ENCODE data around the gene SLC1A6.
"Not testable (repeated sequence)": the region's sequence is repeated elsewhere in the genome, so short reads cannot be mapped to it uniquely, and the experiment has no call there.

Gene SLC1A6

DNA sequence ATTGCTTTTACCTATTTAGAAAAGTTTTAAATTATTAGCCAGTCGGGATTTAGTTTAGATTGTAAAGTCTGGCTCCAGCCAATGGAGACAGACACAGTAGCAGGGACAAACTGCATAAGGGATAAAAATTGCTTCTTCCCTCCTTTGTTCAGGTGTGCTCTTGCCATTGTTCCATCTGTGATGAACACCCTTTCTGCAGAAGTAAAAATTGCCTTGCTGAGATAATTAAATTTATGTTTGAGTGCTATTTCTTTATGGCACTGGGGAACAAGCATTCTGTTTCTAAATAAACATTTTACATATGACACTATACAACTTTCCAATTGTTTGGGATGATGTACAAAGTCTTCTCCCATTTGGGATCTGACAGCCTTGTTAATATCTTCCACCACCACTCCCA is 20.4 kb downstream of the SLC1A6 start:
- 100% methylated on average over 1 of the region's 1 CpG for WGBS (ENCODE audit: insufficient coverage)
- POLR2A ChIA-PET, result no interaction called here

DNA sequence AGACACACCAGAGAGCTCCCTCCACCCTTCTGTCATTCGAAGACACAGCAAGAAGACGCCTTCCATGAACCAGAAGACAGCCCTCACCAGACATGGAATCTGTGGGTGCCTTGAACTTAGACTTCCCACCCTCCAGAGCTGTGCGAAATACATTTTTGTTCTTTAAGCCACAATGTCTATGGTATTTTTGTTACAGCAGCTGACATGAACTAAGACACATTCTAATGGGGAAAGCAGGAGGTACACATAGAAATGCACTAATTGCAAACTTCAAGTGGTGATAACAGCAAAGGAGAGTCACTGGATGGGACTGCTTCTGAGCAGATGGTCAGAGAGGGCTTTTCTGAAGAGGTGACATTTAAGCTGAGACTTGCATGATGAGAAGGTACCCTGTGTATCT is 22.2 kb downstream of the SLC1A6 start:
- POLR2A ChIA-PET, result no interaction called here
- no peak overlapping the region for H3K27ac ChIP-seq (ENCODE audit: insufficient read depth in 1 of 2, low read depth in 1 of 2, low read length in 2 of 2, poor library complexity in 1 of 2, severe bottlenecking in 2 of 2)

More for the DNA sequence above, 20.4 kb downstream of the SLC1A6 start:
- H3K36me3 ChIP-seq (ENCODE audit: control insufficient read depth in 4 of 4, insufficient read depth in 4 of 4, low read length in 3 of 4), result peaks cover 0 to 36% (median 5%) of the 10 kb centered on the region in 4 experiments
- no peaks in the 10 kb centered on the region for H3K27me3 ChIP-seq (replicated peaks in 2 of 5; ENCODE audit: control insufficient read depth in 4 of 5, insufficient read depth in 5 of 5, low read length in 4 of 5)
- DNase-seq, result peak in 1 of 3 donors; percentile 10
- H3K4me1 ChIP-seq (ENCODE audit: control extremely low read depth in 1 of 4, control insufficient read depth in 4 of 4, insufficient read depth in 4 of 4, low read length in 3 of 4), result no peaks in the 10 kb centered on the region
- H3K4me3 ChIP-seq (ENCODE audit: control insufficient read depth in 1 of 7, extremely low read depth in 1 of 7, insufficient read depth in 4 of 7, low read depth in 2 of 7, low read length in 6 of 7), result no peak overlapping the region
- CTCF ChIA-PET, result interaction anchor here (1.0 kb wide), 1 partner anchor 12 kb away, joined by 3 read pairs; no protein-coding TSS in a partner anchor
- H3K9me3 ChIP-seq (ENCODE audit: control extremely low read depth in 1 of 5, control insufficient read depth in 4 of 5, insufficient read depth in 2 of 5, low read depth in 1 of 5, low read length in 4 of 5), result peaks cover 3 to 49% (median 15%) of the 10 kb centered on the region in 5 experiments
- no peak overlapping the region for H3K27ac ChIP-seq (ENCODE audit: insufficient read depth in 1 of 2, low read depth in 1 of 2, low read length in 2 of 2, poor library complexity in 1 of 2, severe bottlenecking in 2 of 2)

DNA sequence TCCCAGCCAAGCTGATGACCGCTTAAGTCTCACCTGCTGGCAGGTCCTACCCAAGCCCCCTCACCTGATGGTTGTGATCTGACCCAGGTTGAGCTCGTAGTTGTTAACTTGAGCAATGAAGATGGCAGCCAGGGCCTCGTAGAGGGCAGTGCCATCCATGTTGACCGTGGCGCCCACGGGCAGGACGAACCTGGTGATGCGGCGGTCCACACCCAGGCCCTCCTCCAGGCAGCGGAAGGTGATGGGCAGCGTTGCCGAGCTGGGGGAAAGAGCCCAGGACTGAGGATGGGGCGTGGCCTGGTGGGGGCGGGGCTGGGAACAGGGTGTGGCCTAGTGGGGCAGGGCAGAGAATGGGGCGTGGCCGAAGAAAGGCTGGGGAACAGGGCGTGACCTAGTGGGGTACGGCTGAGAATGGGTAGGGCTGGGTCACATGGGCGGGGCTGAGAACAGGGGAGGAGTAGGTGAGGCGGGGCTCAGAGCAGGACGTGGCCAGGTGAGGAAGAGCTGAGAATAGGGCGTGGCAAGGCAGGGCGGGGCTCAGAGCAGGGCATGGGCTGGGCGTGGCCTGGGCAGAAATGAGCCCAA is 25.5 kb downstream of the SLC1A6 start:
- Histone ChIP-seq H3K36me3 (ENCODE audit: control insufficient read depth in 4 of 4, insufficient read depth in 4 of 4, low read length in 3 of 4) (peaks cover 0 to 5% (median 1%) of the 10 kb centered on the region in 4 experiments), H3K4me3 (ENCODE audit: control insufficient read depth in 1 of 7, extremely low read depth in 1 of 7, insufficient read depth in 4 of 7, low read depth in 2 of 7, low read length in 6 of 7) (no peak overlapping the region), H3K27ac (ENCODE audit: insufficient read depth in 1 of 2, low read depth in 1 of 2, low read length in 2 of 2, poor library complexity in 1 of 2, severe bottlenecking in 2 of 2) (no peak overlapping the region), H3K27me3 (replicated peaks in 2 of 5; ENCODE audit: control insufficient read depth in 4 of 5, insufficient read depth in 5 of 5, low read length in 4 of 5) (no peaks in the 10 kb centered on the region), H3K9me3 (ENCODE audit: control extremely low read depth in 1 of 5, control insufficient read depth in 4 of 5, insufficient read depth in 2 of 5, low read depth in 1 of 5, low read length in 4 of 5) (peaks cover 1 to 21% (median 9%) of the 10 kb centered on the region in 5 experiments), H3K4me1 (ENCODE audit: control extremely low read depth in 1 of 4, control insufficient read depth in 4 of 4, insufficient read depth in 4 of 4, low read length in 3 of 4) (no peaks in the 10 kb centered on the region)
- 90% methylated on average over 23 of the region's 24 CpGs for WGBS (ENCODE audit: insufficient coverage)
- DNase-seq, result no peak
- CTCF ChIA-PET, result interaction anchor here (1.5 kb wide), 1 partner anchor 10 kb away, joined by 4 read pairs; no protein-coding TSS in a partner anchor
- POLR2A ChIA-PET, result interaction anchor here (0.6 kb wide), 1 partner anchor 29 kb away, joined by 3 read pairs; no protein-coding TSS in a partner anchor

More for the DNA sequence above, 22.2 kb downstream of the SLC1A6 start:
- H3K36me3 ChIP-seq (ENCODE audit: control insufficient read depth in 4 of 4, insufficient read depth in 4 of 4, low read length in 3 of 4), result peaks cover 0 to 32% (median 5%) of the 10 kb centered on the region in 4 experiments
- H3K4me3 ChIP-seq (ENCODE audit: control insufficient read depth in 1 of 7, extremely low read depth in 1 of 7, insufficient read depth in 4 of 7, low read depth in 2 of 7, low read length in 6 of 7), result no peak overlapping the region
- DNase-seq, result no peak
- H3K9me3 ChIP-seq (ENCODE audit: control extremely low read depth in 1 of 5, control insufficient read depth in 4 of 5, insufficient read depth in 2 of 5, low read depth in 1 of 5, low read length in 4 of 5), result peaks cover 3 to 49% (median 15%) of the 10 kb centered on the region in 5 experiments
- WGBS (ENCODE audit: insufficient coverage), result 96% methylated on average over 3 of the region's 3 CpGs
- H3K27me3 ChIP-seq (replicated peaks in 2 of 5; ENCODE audit: control insufficient read depth in 4 of 5, insufficient read depth in 5 of 5, low read length in 4 of 5), result no peaks in the 10 kb centered on the region
- CTCF ChIA-PET, result interaction anchor here (1.0 kb wide), 1 partner anchor 9 kb away, joined by 3 read pairs; no protein-coding TSS in a partner anchor
- no peaks in the 10 kb centered on the region for H3K4me1 ChIP-seq (ENCODE audit: control extremely low read depth in 1 of 4, control insufficient read depth in 4 of 4, insufficient read depth in 4 of 4, low read length in 3 of 4)

DNA sequence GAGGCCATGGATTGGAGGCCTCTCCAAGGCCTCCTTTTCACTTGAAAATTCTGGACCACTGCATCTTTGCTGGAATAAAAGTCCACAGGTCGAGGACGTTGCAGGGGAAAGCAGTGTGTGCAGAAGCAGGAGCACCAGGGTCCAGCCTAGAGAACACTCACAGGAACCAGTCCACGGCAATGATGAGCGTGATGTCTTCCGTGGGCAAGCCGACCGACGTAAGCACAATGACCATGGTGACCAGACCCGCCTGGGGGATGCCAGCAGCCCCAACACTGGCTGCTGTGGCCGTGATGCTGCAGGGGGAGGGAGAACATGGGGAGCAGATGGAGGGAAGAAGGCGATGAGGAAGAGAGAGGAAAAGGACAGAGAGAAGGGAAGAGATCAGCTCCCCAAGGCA is 26.9 kb downstream of the SLC1A6 start:
- Histone ChIP-seq H3K9me3 (ENCODE audit: control extremely low read depth in 1 of 5, control insufficient read depth in 4 of 5, insufficient read depth in 2 of 5, low read depth in 1 of 5, low read length in 4 of 5) (peaks cover 0 to 10% (median 4%) of the 10 kb centered on the region in 5 experiments), H3K27me3 (replicated peaks in 2 of 5; ENCODE audit: control insufficient read depth in 4 of 5, insufficient read depth in 5 of 5, low read length in 4 of 5) (no peaks in the 10 kb centered on the region), H3K4me3 (ENCODE audit: control insufficient read depth in 1 of 7, extremely low read depth in 1 of 7, insufficient read depth in 4 of 7, low read depth in 2 of 7, low read length in 6 of 7) (no peak overlapping the region), H3K4me1 (ENCODE audit: control extremely low read depth in 1 of 4, control insufficient read depth in 4 of 4, insufficient read depth in 4 of 4, low read length in 3 of 4) (no peaks in the 10 kb centered on the region), H3K27ac (ENCODE audit: insufficient read depth in 1 of 2, low read depth in 1 of 2, low read length in 2 of 2, poor library complexity in 1 of 2, severe bottlenecking in 2 of 2) (no peak overlapping the region), H3K36me3 (ENCODE audit: control insufficient read depth in 4 of 4, insufficient read depth in 4 of 4, low read length in 3 of 4) (no peaks in the 10 kb centered on the region)
- whole genome bisulfite sequencing (ENCODE audit: insufficient coverage), result 94% methylated on average over 9 of the region's 11 CpGs
- DNase-seq, result no peak
- POLR2A ChIA-PET, result no interaction called here
- CTCF ChIA-PET, result interaction anchor here (1.5 kb wide), 1 partner anchor 8 kb away, joined by 4 read pairs; no protein-coding TSS in a partner anchor

DNA sequence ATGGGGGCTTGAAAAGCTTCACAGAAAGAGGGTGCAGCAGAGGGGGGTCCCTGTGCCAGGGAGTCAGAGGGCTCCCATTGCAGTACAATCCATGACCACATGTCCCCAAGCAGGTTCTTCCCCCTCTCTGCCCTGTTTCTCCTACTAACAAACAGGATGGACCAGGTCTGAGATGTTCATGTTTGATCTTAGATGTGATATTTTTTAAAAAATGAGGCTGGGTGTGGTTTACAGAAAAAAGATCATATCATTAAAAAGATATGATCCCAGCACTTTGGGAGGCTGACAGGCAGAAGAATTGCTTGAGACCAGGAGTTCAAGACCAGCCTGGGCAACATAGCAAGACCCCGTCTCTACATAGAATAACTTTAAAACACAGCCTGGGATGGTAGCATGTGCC is 29.2 kb downstream of the SLC1A6 start:
- ChIA-PET POLR2A (interaction anchor here (0.6 kb wide), 1 partner anchor 163 kb away, joined by 6 read pairs; no protein-coding TSS in a partner anchor), CTCF (no interaction called here)
- no CpG with 5 or more reads among the region's 1 CpG for WGBS (ENCODE audit: insufficient coverage)
- H3K4me3 ChIP-seq (ENCODE audit: control insufficient read depth in 1 of 7, extremely low read depth in 1 of 7, insufficient read depth in 4 of 7, low read depth in 2 of 7, low read length in 6 of 7), result no peak overlapping the region
- H3K36me3 ChIP-seq (ENCODE audit: control insufficient read depth in 4 of 4, insufficient read depth in 4 of 4, low read length in 3 of 4), result no peaks in the 10 kb centered on the region
- H3K4me1 ChIP-seq (ENCODE audit: control extremely low read depth in 1 of 4, control insufficient read depth in 4 of 4, insufficient read depth in 4 of 4, low read length in 3 of 4), result no peaks in the 10 kb centered on the region
- no peaks in the 10 kb centered on the region for H3K9me3 ChIP-seq (ENCODE audit: control extremely low read depth in 1 of 5, control insufficient read depth in 4 of 5, insufficient read depth in 2 of 5, low read depth in 1 of 5, low read length in 4 of 5)
- no peak for DNase-seq
- H3K27me3 ChIP-seq (replicated peaks in 2 of 5; ENCODE audit: control insufficient read depth in 4 of 5, insufficient read depth in 5 of 5, low read length in 4 of 5), result no peaks in the 10 kb centered on the region
- H3K27ac ChIP-seq (ENCODE audit: insufficient read depth in 1 of 2, low read depth in 1 of 2, low read length in 2 of 2, poor library complexity in 1 of 2, severe bottlenecking in 2 of 2), result no peak overlapping the region

DNA sequence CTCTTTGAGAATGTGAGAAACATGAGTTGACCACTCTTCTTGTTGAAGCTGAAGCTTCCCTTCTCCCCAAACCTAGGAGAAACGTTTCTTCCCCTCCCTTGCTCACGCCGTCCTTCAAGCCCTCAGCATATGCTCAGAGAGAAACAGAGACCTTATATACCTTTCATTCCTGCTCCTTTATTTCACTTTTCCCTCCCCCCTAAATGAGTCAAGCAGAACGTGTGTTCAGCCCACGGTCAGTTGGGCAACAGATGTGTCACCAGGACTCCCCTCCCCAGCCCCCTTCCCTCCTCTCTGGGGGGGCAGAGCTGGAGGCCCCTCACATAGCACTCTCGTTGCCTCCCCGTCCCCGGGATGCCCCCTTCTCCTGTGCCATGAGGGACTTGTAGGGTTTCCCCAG is 29.8 kb downstream of the SLC1A6 start:
- no peak for DNase-seq
- H3K36me3 ChIP-seq (ENCODE audit: control insufficient read depth in 4 of 4, insufficient read depth in 4 of 4, low read length in 3 of 4), result no peaks in the 10 kb centered on the region
- H3K4me1 ChIP-seq (ENCODE audit: control extremely low read depth in 1 of 4, control insufficient read depth in 4 of 4, insufficient read depth in 4 of 4, low read length in 3 of 4), result no peaks in the 10 kb centered on the region
- H3K4me3 ChIP-seq (ENCODE audit: control insufficient read depth in 1 of 7, extremely low read depth in 1 of 7, insufficient read depth in 4 of 7, low read depth in 2 of 7, low read length in 6 of 7), result no peak overlapping the region
- H3K27me3 ChIP-seq (replicated peaks in 2 of 5; ENCODE audit: control insufficient read depth in 4 of 5, insufficient read depth in 5 of 5, low read length in 4 of 5), result no peaks in the 10 kb centered on the region
- no peak overlapping the region for H3K27ac ChIP-seq (ENCODE audit: insufficient read depth in 1 of 2, low read depth in 1 of 2, low read length in 2 of 2, poor library complexity in 1 of 2, severe bottlenecking in 2 of 2)
- no peaks in the 10 kb centered on the region for H3K9me3 ChIP-seq (ENCODE audit: control extremely low read depth in 1 of 5, control insufficient read depth in 4 of 5, insufficient read depth in 2 of 5, low read depth in 1 of 5, low read length in 4 of 5)
- WGBS (ENCODE audit: insufficient coverage), result 97% methylated on average over 8 of the region's 8 CpGs
- CTCF ChIA-PET, result no interaction called here
- POLR2A ChIA-PET, result no interaction called here

DNA sequence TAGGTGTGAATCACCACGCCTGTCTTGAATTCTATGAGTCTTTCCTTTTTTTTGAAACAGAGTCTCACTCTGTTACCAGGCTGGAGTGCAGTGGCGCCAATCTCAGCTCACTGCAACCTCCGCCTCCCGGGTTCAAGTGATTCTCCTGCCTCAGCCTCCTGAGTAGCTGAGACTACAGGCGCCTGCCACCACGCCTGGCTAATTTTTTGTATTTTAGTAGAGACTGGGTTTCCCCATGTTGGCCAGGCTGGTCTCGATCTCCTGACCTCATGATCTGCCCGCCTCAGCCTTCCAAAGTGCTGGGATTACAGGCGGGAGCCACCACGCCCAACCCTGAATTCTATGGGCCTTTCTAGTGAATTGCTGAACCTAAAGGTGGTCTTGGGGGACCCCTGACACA is 30.3 kb downstream of the SLC1A6 start:
- H3K4me3 ChIP-seq (ENCODE audit: control insufficient read depth in 1 of 7, extremely low read depth in 1 of 7, insufficient read depth in 4 of 7, low read depth in 2 of 7, low read length in 6 of 7); H3K9me3 ChIP-seq (ENCODE audit: control extremely low read depth in 1 of 5, control insufficient read depth in 4 of 5, insufficient read depth in 2 of 5, low read depth in 1 of 5, low read length in 4 of 5); H3K27me3 ChIP-seq (replicated peaks in 2 of 5; ENCODE audit: control insufficient read depth in 4 of 5, insufficient read depth in 5 of 5, low read length in 4 of 5); DNase-seq; H3K27ac ChIP-seq (ENCODE audit: insufficient read depth in 1 of 2, low read depth in 1 of 2, low read length in 2 of 2, poor library complexity in 1 of 2, severe bottlenecking in 2 of 2); POLR2A ChIA-PET; H3K4me1 ChIP-seq (ENCODE audit: control extremely low read depth in 1 of 4, control insufficient read depth in 4 of 4, insufficient read depth in 4 of 4, low read length in 3 of 4); H3K36me3 ChIP-seq (ENCODE audit: control insufficient read depth in 4 of 4, insufficient read depth in 4 of 4, low read length in 3 of 4): not testable (repeated sequence)
- 96% methylated on average over 7 of the region's 10 CpGs for WGBS (ENCODE audit: insufficient coverage)
- CTCF ChIA-PET, result interaction anchor here (1.6 kb wide), 1 partner anchor 8 kb away, joined by 3 read pairs; no protein-coding TSS in a partner anchor

All from common myeloid progenitor, CD34-positive (primary cell).